Astrocyte (in vitro differentiated cells and primary cell): ENCODE data around the gene TTC34. TPM values are rescaled to one million over a fixed set of nuclear protein-coding genes. Genes with fewer than 3 reads are reported as not detected.

Experiments
- DNase-seq: peaks from one replicate; pipeline ENCODE4 v3.0.0-alpha.2; 2010; ENCODE audit warnings: low read depth
- FAIRE-seq: peaks from 2 replicates; lab custom pipeline; 2011; peaks lifted over from hg19 to GRCh38; lab: Jason Lieb, UNC
- H2AFZ ChIP-seq: 2 replicates; pipeline ENCODE4 v1.6.0; 2012; ENCODE audit warnings: low read depth, low read length, inconsistent platforms
- H3K27ac ChIP-seq: 2 replicates; pipeline ENCODE4 v1.5.1; 2011; ENCODE audit warnings: low read depth, low read length, inconsistent platforms
- H3K27me3 ChIP-seq: 2 replicates; pipeline ENCODE4 v1.6.0; 2011; ENCODE audit warnings: low read length, inconsistent platforms; ENCODE audit not compliant: insufficient read depth
- H3K36me3 ChIP-seq: 2 replicates; pipeline ENCODE4 v1.5.1; 2011; ENCODE audit warnings: low read length, inconsistent platforms; ENCODE audit not compliant: insufficient read depth
- H3K4me1 ChIP-seq: 2 replicates; pipeline ENCODE4 v1.5.1; 2011; ENCODE audit warnings: low read length, inconsistent platforms; ENCODE audit not compliant: insufficient read depth
- H3K4me2 ChIP-seq: 2 replicates; pipeline ENCODE4 v1.6.0; 2012; ENCODE audit warnings: low read length, inconsistent platforms
- H3K4me3 ChIP-seq: 2 replicates; pipeline ENCODE4 v1.5.1; 2011; ENCODE audit warnings: low read depth, mild to moderate bottlenecking, low read length, inconsistent platforms; ENCODE audit not compliant: insufficient read depth
- H3K79me2 ChIP-seq: 2 replicates; pipeline ENCODE4 v1.6.0; 2012; ENCODE audit warnings: mild to moderate bottlenecking, low read length, inconsistent platforms; ENCODE audit not compliant: insufficient read depth
- H3K9ac ChIP-seq: 2 replicates; pipeline ENCODE4 v1.6.0; 2012; ENCODE audit warnings: mild to moderate bottlenecking, low read length, inconsistent platforms
- H3K9me3 ChIP-seq: 2 replicates; pipeline ENCODE4 v1.5.1; 2012; ENCODE audit warnings: low read depth, mild to moderate bottlenecking, low read length, inconsistent platforms; ENCODE audit not compliant: insufficient read depth
- H4K20me1 ChIP-seq: 2 replicates; pipeline ENCODE4 v1.6.0; 2012; ENCODE audit warnings: low read length, inconsistent platforms; ENCODE audit not compliant: insufficient read depth
- H3K27ac Mint-ChIP-seq: one replicate; pipeline ENCODE4 v1.8.0; 2021; ENCODE audit warnings: mild to moderate bottlenecking, mixed read lengths; ENCODE audit not compliant: unreplicated experiment
- H3K27me3 Mint-ChIP-seq: one replicate; pipeline ENCODE4 v1.8.0; 2021; ENCODE audit warnings: low read depth, mixed read lengths; ENCODE audit not compliant: unreplicated experiment
- H3K36me3 Mint-ChIP-seq: one replicate; pipeline ENCODE4 v1.8.0; 2021; ENCODE audit warnings: low read depth, mixed read lengths; ENCODE audit not compliant: unreplicated experiment
- H3K4me1 Mint-ChIP-seq: one replicate; pipeline ENCODE4 v1.8.0; 2021; ENCODE audit warnings: low read depth, mixed read lengths; ENCODE audit not compliant: unreplicated experiment
- H3K4me3 Mint-ChIP-seq: one replicate; pipeline ENCODE4 v1.8.0; 2021; ENCODE audit warnings: mild to moderate bottlenecking, moderate library complexity, mixed read lengths; ENCODE audit not compliant: unreplicated experiment
- H3K9me3 Mint-ChIP-seq: one replicate; pipeline ENCODE4 v1.8.0; 2021; ENCODE audit warnings: mild to moderate bottlenecking, mixed read lengths; ENCODE audit not compliant: unreplicated experiment
- CTCF ChIP-seq: IDR thresholded peaks from 2 replicates; pipeline ENCODE4 v1.5.1; 2011; ENCODE audit warnings: low read depth, mild to moderate bottlenecking, inconsistent platforms, low read length, moderate library complexity; ENCODE audit not compliant: insufficient read depth
- EZH2 ChIP-seq: IDR thresholded peaks from 2 replicates; pipeline ENCODE4 v1.6.1; 2012; ENCODE audit warnings: mild to moderate bottlenecking, low read length, inconsistent platforms; ENCODE audit not compliant: insufficient read depth
- total RNA-seq: library from RNA; stranded (reverse); gene quantifications from 2 replicates; pipeline ENCODE4 v1.2.1, GENCODE V29; 2021

Gene TTC34
- total RNA-seq, 1 donor from 2014 or later: 0.39 TPM

- Histone ChIP-seq H3K36me3 (no peaks in the 10 kb centered on the region), H4K20me1 (no peaks in the 10 kb centered on the region), H3K27ac (no peak overlapping the region), H3K4me3 (no peak overlapping the region), H3K4me2 (no peak overlapping the region), H3K27me3 (peaks cover 18% of the 10 kb centered on the region), H3K9ac (no peak overlapping the region), H3K4me1 (no peaks in the 10 kb centered on the region), H2AFZ (no peak overlapping the region), H3K79me2 (no peaks in the 10 kb centered on the region), H3K9me3 (peaks cover 7% of the 10 kb centered on the region)
- H3K4me1 Mint-ChIP-seq: no peaks in the 10 kb centered on the region
- no peak for FAIRE-seq
- no peak overlapping the region for H3K4me3 Mint-ChIP-seq
- TF ChIP-seq CTCF: no peak
- TF ChIP-seq EZH2: no peak
- H3K9me3 Mint-ChIP-seq: no peaks in the 10 kb centered on the region
- H3K27me3 Mint-ChIP-seq: peaks cover 57% of the 10 kb centered on the region
- H3K36me3 Mint-ChIP-seq: no peaks in the 10 kb centered on the region
- DNase-seq: no peak
- H3K27ac Mint-ChIP-seq: no peak overlapping the region
Measured at GRCh38 chr1:2629627-2630497, 171.6 kb downstream of the TTC34 start.

GRCh38 chr1:2628933-2629626 is 172.4 kb downstream of the TTC34 start:
- H3K4me2 ChIP-seq: no peak overlapping the region
- Mint-ChIP-seq H3K27ac (no peak overlapping the region), H3K27me3 (peaks cover 63% of the 10 kb centered on the region), H3K9me3 (no peaks in the 10 kb centered on the region), H3K4me3 (no peak overlapping the region), H3K4me1 (no peaks in the 10 kb centered on the region), H3K36me3 (no peaks in the 10 kb centered on the region)
- H3K27me3 ChIP-seq: peaks cover 18% of the 10 kb centered on the region
- TF ChIP-seq EZH2 (peak; percentile 50), CTCF (no peak)
- H3K4me3 ChIP-seq: no peak overlapping the region
- no peaks in the 10 kb centered on the region for H3K4me1 ChIP-seq
- DNase-seq (no peak), FAIRE-seq (no peak)
- peaks cover 7% of the 10 kb centered on the region for H3K9me3 ChIP-seq
- no peaks in the 10 kb centered on the region for H4K20me1 ChIP-seq
- H3K36me3 ChIP-seq: no peaks in the 10 kb centered on the region
- H3K79me2 ChIP-seq: no peaks in the 10 kb centered on the region
- H3K9ac ChIP-seq: no peak overlapping the region
- H3K27ac ChIP-seq: no peak overlapping the region
- no peak overlapping the region for H2AFZ ChIP-seq
